GM21526 (cell line): Measurements from ENCODE around the gene RPF1.

Experiments
- ATAC-seq: cut with Tn5 transposase; IDR thresholded peaks from one replicate; pipeline ENCODE4 v1.9.1; 2021; ENCODE audit warnings: moderate library complexity; ENCODE audit not compliant: unreplicated experiment, low FRiP score

RPF1 gene

DNA sequence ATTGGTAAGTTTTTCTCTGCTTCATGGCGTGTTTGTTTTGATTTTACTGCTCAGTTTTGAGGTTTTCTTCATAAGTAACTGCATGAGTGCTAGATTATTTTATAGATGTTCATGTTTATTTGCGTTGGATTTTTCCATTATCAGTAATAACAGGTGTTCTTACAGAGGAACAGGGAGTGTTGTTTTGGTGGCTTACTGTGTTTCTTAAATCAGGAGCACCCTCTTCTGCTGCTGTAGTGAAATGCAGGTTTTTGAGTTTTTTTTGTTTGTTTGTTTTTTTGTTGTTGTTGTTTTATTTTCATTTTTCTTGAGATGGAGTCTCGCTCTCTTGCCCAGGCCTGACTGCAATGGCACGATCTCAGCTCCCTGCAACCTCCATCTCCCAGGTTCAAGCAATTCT, 62.6 kb downstream of the RPF1 start:
- ATAC-seq, result no peak
